Stimulated activated CD4-positive, alpha-beta T cell treated with anti-CD3 and anti-CD28 coated beads, Interleukin-1b, Interleukin-23, amount 100 ng/mL, for 48 hours (primary cell): ENCODE measurements around the gene TBX1.
"Not testable (repeated sequence)": the region's sequence is repeated elsewhere in the genome, so short reads cannot be mapped to it uniquely, and the experiment has no call there.

Experiments used
- DNase-seq: peaks from one replicate; pipeline ENCODE4 v3.0.0-alpha.2; 2020

Gene TBX1

GRCh38 chr22:19723983-19724827 is 36.4 kb upstream of the TBX1 start:
- DNase-seq: peak; percentile 60

GRCh38 chr22:19724927-19725661 is 35.5 kb upstream of the TBX1 start:
- no peak for DNase-seq

DNA sequence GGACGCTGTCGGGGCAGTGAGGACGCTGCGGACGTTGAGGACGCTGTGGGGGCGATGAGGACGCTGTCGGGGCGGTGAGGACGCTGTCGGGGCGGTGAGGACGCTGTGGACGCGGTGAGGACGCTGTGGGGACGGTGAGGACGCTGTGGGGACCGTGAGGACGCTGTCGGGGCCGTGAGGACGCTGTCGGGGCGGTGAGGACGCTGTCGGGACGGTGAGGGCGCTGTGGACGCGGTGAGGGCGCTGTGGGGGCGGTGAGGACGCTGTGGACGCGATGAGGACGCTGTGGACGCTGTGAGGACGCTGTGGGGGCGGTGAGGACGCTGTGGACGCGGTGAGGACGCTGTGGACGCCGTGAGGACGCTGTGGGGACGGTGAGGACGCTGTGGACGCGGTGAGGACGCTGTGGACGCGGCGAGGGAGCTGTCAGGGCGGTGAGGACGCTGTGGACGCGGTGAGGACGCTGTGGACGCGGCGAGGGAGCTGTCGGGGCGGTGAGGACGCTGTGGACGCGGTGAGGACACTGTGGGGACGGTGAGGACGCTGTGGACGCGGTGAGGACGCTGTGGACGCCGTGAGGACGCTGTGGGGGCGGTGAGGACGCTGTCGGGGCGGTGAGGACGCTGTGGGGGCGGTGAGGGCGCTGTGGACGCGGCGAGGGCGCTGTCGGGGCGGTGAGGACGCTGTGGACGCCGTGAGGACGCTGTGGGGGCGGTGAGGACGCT is 34.4 kb upstream of the TBX1 start:
- DNase-seq: not testable (repeated sequence)

- no peak for DNase-seq
Observed at GRCh38 chr22:19727310-19728150, 33.0 kb upstream of the TBX1 start.

DNA sequence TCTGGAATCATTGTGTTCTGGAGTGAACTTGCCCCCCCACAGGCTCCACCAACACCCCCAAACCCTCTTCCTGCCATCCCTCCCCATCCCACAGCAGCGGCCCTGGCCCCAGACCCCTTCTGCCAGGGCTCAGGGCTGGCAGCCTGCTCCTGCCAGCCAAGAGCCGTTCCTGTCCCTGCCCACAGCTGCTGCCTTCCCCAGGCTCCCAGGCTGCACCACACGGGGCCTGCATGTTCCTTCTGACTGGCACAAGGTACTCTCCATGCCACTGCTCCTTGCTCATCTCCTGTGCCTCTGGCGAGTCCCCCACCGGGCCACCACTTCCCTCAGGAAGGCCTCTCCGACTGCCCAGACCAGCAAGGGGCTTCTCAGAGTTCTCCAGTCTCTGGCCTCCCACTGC is 32.3 kb upstream of the TBX1 start:
- DNase-seq: no peak

DNA sequence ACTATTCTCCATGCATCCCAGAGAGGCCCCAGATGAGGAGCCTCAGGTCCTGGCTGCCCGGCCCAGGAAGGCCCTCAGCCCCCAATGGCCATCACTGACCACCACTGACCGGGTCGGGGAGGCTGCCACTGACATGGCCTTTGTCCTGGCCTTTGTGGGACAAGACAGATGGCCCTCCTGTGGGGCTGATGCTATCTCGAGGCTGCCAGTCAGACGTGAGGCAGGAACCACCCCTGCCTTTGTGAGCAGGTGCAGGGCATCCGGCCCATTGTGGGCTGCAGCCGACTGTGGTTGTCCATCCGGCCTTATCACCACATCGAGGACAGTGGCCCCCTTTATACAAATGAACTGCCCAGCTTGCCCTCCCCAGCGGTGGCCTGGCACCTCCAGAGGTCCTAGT is 31.7 kb upstream of the TBX1 start:
- no peak for DNase-seq

DNA sequence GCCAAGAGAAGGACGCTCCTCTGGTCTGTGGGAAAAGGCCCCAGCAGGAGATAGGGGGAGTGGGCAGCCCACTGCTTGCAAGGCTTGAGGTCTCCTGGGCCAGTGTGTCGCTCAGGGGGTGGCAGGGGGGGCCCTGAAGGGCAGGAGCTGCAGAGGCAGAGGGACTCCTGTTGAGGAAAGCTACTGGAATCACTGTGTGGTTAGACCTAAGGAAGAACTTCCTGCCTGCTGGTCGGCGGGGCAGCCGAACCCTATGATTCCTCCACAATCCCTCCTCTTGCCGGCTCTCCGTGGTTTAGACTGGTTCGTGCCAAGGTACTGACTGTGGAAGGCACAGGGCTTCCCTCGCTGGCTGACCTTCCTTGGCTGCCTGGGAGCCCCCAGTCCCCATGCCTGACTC is 31.1 kb upstream of the TBX1 start:
- DNase-seq: no peak

DNA sequence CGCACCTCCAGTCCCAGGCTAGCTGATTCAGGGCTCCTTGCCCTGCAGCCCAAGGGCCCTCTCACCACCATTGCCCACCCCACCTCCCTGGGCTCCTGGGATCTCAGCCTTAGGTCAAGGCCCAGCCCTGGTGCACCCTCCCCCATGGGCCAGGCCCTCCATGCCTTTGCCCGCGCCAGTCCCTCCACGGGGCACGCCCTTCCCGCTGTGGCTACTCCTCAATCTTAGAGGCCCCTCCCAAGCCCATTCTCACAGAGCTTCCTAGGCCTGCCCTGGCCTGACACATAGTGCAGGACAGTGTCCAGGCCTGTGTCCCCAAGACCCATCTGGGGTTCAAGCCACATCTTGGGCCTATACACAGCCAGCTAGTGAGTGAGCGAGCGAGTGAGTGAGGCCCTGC is 30.4 kb upstream of the TBX1 start:
- DNase-seq: no peak

- DNase-seq: peak; percentile 80
Observed at GRCh38 chr22:19730655-19731360, 29.8 kb upstream of the TBX1 start.

DNA sequence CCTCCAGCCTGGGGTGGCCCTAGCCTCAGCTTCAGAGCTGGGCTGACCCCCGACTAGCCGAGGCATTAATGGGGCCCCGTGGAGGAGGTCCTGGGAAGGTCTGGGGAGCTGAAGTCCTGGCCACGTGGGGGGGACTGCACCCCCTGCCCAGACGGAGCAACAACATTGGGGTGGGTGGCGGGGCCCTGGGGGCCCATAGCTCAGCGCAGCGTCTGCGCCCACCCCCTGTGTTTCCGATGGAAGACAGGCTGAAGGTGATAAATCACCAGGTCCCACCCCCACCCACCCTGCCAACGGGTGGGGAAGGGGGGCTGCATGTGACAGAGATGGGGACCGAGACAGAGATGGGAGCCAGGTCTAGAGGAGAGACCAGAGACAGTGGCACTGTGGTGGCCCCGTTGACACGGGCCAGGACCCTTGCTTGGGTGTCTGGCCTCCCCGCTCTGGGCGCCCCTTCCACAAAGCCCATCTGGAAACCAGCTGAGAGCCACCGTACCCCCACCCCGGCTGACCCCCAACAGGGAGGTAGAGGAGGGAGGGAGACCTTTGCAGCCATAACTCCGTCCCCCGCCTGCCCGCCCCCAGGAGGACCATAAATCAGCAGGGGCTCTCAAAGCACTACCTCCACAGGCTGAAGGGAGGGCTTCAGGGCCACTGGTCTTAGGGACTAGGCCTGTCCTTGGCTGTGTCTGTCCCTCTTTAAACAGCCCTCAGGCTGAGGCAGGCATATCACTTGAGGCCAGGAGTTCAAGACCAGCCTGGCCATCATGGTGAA is 29.0 kb upstream of the TBX1 start:
- DNase-seq: no peak

DNA sequence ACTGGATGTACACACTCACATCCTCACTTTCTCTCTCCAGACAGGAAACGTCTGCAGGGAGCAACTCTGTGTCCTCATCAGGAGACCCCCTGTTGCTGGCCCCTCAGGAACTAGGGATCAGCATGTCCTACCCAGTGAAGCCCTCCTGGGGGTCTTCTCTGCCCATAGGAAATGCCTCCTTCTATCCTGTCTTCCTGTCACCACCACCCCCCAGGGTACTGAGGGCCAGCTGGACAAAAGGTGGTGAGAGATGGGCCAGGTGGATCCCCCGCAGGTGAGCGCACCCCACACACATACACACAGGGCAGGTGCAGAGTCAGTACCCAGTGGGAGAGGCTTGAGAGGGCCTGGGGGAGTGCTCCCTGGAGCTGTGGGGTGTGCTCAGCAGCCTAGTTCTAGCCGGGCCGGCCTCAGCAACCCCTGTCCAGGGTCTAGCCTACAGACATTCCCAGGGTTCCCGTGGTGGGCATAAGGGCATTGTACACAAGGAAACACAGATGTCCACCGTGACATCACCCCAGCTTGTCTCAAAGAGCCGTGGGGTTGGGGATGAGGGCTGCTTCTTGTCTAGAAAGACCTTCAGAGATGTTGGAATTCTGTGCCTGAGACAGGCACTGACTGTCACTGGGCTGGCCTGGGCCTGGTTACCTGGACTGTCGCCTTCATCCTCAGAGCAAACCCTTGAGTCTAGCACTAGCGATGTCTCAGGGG is 28.0 kb upstream of the TBX1 start:
- no peak for DNase-seq

DNA sequence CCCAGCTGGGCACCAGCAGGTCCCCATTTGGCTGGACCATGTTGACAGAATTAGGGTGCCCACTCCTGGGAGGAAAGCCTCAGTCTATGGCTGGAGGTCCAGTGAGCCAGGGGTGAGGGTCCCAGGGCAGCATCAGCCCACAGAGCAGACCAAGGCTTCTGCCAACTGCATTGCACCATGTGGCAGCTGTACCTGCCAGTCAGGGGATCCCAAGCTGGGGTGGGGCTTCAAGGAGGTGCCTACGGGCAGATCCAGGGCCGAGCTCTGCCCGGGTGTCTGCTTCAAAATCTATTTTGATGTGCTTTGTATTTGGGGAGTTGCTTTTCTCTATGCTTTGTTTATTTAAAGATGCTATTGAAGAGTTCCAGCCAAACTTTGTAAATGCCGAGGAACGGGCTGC is 26.8 kb upstream of the TBX1 start:
- no peak for DNase-seq

- DNase-seq: no peak
Observed at GRCh38 chr22:19734163-19734562, 26.4 kb upstream of the TBX1 start.

DNA sequence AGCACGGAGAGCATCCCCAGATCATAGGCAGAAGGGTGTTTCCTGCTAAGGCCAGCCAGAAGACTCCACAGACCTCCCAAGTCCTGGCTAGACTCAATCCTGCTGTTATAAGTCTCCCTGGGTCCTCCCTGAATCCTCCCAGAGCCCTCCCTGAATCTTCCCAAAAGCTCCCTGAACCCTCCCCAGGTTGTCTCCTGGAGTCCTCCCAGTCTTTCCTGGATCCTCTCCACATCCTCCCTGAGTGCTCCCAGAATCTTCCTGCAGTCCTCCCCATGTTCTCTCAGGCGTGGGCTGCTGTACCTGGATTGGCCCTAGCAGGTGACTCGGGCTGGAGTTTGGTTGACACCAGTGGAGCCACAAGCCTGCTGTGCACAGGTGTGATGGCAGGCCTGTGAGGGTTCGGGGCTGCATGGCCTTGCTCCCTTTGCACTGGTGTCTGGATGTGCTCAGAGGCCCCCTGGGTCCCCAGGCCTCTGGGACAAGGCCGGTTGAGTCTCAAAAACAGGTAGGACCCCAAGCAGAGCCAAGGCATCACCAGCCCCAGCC is 25.7 kb upstream of the TBX1 start:
- no peak for DNase-seq

- no peak for DNase-seq
Observed at GRCh38 chr22:19735665-19736510, 24.7 kb upstream of the TBX1 start.

DNA sequence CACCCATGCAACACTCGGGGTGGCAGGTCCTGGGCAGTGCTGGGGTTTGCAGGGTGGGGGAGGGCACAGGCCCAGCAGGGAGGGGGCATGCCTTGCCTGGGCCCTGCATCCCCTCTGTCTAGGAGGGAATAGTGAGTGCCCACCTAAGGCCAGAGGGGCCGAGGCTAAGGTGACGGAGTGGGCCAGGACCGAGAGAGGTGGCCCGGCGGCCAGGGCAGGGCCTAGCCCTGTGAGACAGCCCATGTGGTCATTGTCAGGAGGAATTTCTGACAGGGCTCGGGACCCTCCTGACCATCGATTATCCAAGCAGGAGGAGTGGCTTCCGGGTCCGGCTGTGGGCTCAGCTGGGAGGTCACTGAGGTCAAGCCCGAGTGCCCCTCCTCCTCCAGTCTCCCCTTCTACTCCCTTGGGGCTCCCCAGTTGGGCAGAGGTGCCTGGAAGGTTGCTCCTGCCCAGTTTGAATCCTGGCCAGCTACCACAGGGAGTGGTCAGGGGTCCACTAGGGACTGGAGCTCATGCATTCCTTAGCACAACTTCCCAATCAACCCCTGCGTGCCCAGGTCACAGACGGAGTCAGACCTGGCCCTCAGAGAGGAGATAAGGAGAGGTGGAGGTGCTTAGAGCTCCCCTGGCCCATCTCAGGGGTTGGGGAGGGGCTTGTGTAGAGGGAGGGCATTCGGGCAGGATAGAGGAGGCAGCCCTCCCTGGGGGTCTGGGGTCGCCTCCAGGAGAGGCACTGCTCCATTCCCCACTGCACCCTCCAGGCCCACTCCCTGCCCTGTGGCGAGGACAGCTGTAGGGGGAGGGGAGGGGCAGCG is 22.5 kb upstream of the TBX1 start:
- no peak for DNase-seq

DNA sequence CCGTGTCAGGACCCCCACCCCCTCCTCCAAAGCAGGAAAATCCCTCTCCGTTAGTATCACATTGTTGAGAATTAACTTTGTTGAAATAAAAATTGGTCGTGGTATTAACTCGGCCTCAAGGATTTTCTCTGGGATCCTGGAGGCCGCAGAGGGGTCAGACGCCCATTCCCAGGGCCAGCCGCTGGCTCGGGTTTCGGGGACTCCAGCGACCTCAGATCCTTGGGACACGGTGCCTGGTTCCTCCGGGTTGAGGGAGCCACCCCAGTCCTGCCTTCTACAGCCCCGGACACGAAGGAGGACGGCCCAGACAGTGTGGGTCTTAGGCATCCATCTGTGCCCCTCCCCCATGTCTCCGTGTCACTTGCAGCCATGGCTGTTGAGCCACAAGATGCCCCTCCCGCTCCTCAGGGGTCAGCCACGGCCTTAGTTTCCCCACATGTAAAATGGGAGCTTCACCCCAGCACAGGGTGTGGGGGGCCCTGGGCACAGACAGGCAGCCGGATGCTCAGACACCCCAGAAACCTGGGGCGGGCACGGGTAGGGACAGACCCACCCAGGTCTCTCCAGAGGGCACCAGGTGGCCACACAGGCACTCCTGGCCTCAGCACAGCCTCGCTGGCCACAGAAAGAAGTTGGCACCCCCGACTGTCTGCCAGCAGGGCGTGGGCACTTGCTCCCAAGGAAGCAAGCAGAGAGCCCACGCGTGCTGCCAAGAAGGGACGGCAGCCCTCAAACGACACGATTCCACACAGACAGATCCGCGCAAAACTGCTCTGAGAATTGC is 21.7 kb upstream of the TBX1 start:
- no peak for DNase-seq
